Esophagus (tissue), 2 donors: Measurements from ENCODE around the gene SORCS2. TPM values are rescaled to one million over a fixed set of nuclear protein-coding genes. Genes with fewer than 3 reads are reported as not detected.

Experiments used
- H3K27ac ChIP-seq, 2 donors: one replicate each; pipeline ENCODE4 v1.5.1; 2013; ENCODE audit warnings: low read depth in 2 of 2, mild to moderate bottlenecking in 2 of 2, inconsistent platforms in 1 of 2, low read length in 1 of 2, moderate library complexity in 1 of 2
- H3K27me3 ChIP-seq, 2 donors: one replicate each; pipeline ENCODE4 v1.6.1; 2013; ENCODE audit warnings: low read length in 2 of 2, control low read depth in 1 of 2, mild to moderate bottlenecking in 1 of 2; ENCODE audit not compliant: insufficient read depth in 2 of 2, control insufficient read depth in 1 of 2
- H3K36me3 ChIP-seq, 2 donors: one replicate each; pipeline ENCODE4 v1.6.1; 2013; ENCODE audit warnings: low read length in 1 of 2; ENCODE audit not compliant: control insufficient read depth in 2 of 2, insufficient read depth in 2 of 2
- H3K4me1 ChIP-seq, 2 donors: one replicate each; pipeline ENCODE4 v1.6.1; 2013; ENCODE audit warnings: low read length in 1 of 2; ENCODE audit not compliant: control insufficient read depth in 2 of 2, insufficient read depth in 2 of 2
- H3K4me3 ChIP-seq, 2 donors: one replicate each; pipeline ENCODE4 v1.5.1; 2013; ENCODE audit warnings: low read length in 2 of 2, mild to moderate bottlenecking in 2 of 2, low read depth in 1 of 2, moderate library complexity in 1 of 2
- H3K9me3 ChIP-seq, 2 donors: one replicate each; pipeline ENCODE4 v1.6.1; 2013; ENCODE audit warnings: mild to moderate bottlenecking in 2 of 2, low read depth in 1 of 2, low read length in 1 of 2, moderate library complexity in 1 of 2; ENCODE audit not compliant: control insufficient read depth in 2 of 2, insufficient read depth in 1 of 2
- WGBS, 2 donors: extraction: QIAGEN DNeasy Blood & Tissue Kit; methylation state at CpG; one replicate each; pipeline ENCODE4 v1.1.7; 2013; 5-methylcytosine and 5-hydroxymethylcytosine counted together
- polyA plus RNA-seq, 2 donors: library from polyadenylated mRNA; stranded (reverse); fragments of 200-250 nt; gene quantifications; one replicate each; pipeline ENCODE4 v1.2.3, GENCODE V29; 2013
- donor health status: healthy with polysubstance abuse.
- donor health status: Bipolar disorder and iron deficiency.

SORCS2 gene
- polyA plus RNA-seq, 2 donors: 1.1 to 1.2 TPM

- Histone ChIP-seq H3K4me3 (no peak overlapping the region), H3K27ac (no peak overlapping the region), H3K4me1 (peaks cover 0 to 9% of the 10 kb centered on the region in 2 donors), H3K9me3 (no peaks in the 10 kb centered on the region), H3K36me3 (no peaks in the 10 kb centered on the region), H3K27me3 (no peaks in the 10 kb centered on the region)
- WGBS, 2 donors: 84 to 85% methylated on average over 15 of the region's 15 CpGs
Observed at GRCh38 chr4:7418131-7418943, 226.0 kb downstream of the SORCS2 start.

DNA sequence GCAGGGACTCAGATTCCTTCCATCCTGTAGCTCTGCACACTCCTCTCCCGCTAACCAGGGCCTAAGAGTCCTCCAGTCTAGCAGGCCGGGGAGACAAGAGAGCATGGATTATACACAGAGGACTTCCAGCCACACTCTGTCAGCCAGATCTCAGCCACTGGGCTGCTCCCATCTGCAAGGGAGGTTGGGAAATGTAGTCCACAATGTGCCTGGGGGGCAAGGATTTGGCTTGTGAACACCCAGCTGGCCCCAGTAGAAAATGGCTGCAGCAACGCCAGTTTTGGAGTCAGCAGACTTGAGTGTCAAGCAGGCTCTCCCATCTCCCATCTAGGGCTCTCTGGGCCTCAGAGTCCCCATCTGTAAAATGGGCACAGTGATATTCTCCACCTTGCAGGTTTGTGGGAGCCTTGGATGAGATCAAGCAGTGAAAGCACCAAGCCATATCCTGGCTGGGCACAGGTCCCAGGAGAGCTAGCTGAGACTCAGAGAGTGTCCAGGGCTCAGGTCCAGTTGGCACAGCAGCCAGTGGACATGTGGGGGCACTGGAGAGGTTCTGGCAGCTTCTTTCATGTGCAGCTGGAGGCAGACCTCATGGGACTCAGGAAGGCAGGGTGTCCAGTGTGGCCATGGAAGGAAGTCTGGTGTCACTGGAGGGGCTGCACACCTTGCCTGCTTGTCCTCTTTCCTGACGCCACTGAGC, 227.8 kb downstream of the SORCS2 start:
- no peak overlapping the region for H3K27ac ChIP-seq
- 42 to 49% methylated on average over 3 to 4 of the region's 4 CpGs for WGBS, 2 donors
- no peaks in the 10 kb centered on the region for H3K27me3 ChIP-seq
- H3K4me3 ChIP-seq: no peak overlapping the region
- H3K36me3 ChIP-seq: no peaks in the 10 kb centered on the region
- peaks cover 0 to 14% of the 10 kb centered on the region in 2 donors for H3K4me1 ChIP-seq
- H3K9me3 ChIP-seq: no peaks in the 10 kb centered on the region

DNA sequence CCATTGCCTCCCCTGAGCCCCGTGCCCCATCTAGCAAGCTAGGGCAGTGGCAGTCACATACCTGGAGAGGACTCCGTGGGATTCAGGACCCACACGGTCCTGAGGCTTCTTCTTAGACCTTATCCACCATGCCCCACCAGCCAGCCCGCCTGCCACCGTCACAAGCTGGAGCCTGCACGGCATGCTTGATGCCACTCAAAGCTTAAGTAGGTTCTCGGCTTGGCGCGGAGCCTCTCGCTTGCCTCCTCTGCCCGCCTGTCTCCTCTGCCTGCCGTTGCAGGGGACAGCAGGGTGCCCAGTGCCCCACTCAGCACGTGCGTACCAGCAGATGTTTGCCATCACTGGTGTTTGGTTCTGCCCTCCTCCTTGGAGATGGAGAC, 228.3 kb downstream of the SORCS2 start:
- WGBS, 2 donors: 45 to 46% methylated on average over 14 of the region's 14 CpGs
- H3K27me3 ChIP-seq: no peaks in the 10 kb centered on the region
- no peak overlapping the region for H3K4me3 ChIP-seq
- no peaks in the 10 kb centered on the region for H3K9me3 ChIP-seq
- no peak overlapping the region for H3K27ac ChIP-seq
- peaks cover 0 to 14% of the 10 kb centered on the region in 2 donors for H3K4me1 ChIP-seq
- H3K36me3 ChIP-seq: no peaks in the 10 kb centered on the region

GRCh38 chr4:7421356-7422150, 229.2 kb downstream of the SORCS2 start:
- no peaks in the 10 kb centered on the region for H3K9me3 ChIP-seq
- H3K27me3 ChIP-seq: no peaks in the 10 kb centered on the region
- 79 to 81% methylated on average over 24 of the region's 24 CpGs for WGBS, 2 donors
- H3K36me3 ChIP-seq: no peaks in the 10 kb centered on the region
- H3K27ac ChIP-seq: no peak overlapping the region
- no peak overlapping the region for H3K4me3 ChIP-seq
- H3K4me1 ChIP-seq: peaks cover 0 to 14% of the 10 kb centered on the region in 2 donors

GRCh38 chr4:7422151-7422897, 230.0 kb downstream of the SORCS2 start:
- no peak overlapping the region for H3K27ac ChIP-seq
- WGBS, 2 donors: 86 to 89% methylated on average over 19 of the region's 19 CpGs
- peaks cover 0 to 14% of the 10 kb centered on the region in 2 donors for H3K4me1 ChIP-seq
- no peaks in the 10 kb centered on the region for H3K36me3 ChIP-seq
- no peak overlapping the region for H3K4me3 ChIP-seq
- no peaks in the 10 kb centered on the region for H3K9me3 ChIP-seq
- H3K27me3 ChIP-seq: no peaks in the 10 kb centered on the region

GRCh38 chr4:7422898-7423180, 230.5 kb downstream of the SORCS2 start:
- Histone ChIP-seq H3K4me1 (peaks cover 0 to 14% of the 10 kb centered on the region in 2 donors), H3K9me3 (no peaks in the 10 kb centered on the region), H3K4me3 (no peak overlapping the region), H3K36me3 (no peaks in the 10 kb centered on the region), H3K27ac (no peak overlapping the region), H3K27me3 (no peaks in the 10 kb centered on the region)
- WGBS, 2 donors: 86 to 95% methylated on average over 9 of the region's 9 CpGs

GRCh38 chr4:7423391-7423790, 231.1 kb downstream of the SORCS2 start:
- Histone ChIP-seq H3K36me3 (no peaks in the 10 kb centered on the region), H3K4me1 (peaks cover 0 to 14% of the 10 kb centered on the region in 2 donors), H3K4me3 (no peak overlapping the region), H3K9me3 (no peaks in the 10 kb centered on the region), H3K27ac (no peak overlapping the region), H3K27me3 (no peaks in the 10 kb centered on the region)
- WGBS, 2 donors: 72 to 76% methylated on average over 5 of the region's 5 CpGs

DNA sequence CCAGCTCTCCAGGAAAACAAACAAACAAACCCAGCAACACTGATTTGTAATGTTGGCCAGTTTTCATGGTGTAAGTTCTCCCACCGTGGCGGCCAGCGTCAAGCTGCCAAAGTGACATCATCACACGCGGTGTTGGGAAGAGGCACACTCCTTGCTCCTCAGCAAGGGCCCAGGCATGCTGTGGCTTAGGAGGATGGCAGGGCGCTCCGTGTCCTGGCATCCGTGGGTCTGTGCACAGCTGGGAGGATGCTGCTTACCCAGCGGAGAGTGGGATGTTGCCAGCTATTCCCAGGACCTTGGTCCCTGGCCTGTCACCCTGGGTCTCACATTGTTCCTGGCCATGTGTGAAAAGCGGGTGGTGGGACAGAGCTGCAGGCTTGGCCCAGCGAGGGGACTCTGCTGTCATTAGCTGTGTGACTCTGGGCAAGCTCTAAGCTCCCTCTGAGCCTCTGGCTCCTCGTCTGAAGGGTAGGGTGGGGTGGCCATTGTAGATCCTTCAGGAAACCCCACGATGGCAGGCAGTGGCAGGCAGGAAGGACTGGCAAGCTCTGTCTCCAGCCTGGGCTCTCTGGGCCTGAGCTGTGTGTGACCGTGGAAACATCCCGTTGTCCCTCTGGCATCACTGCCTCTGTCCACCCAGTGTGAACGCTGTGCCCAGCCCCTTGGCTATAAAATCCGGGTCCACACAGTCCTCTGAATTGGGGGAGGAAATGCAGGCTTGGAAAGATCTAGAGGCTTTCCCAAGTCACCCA, 231.6 kb downstream of the SORCS2 start:
- Histone ChIP-seq H3K36me3 (no peaks in the 10 kb centered on the region), H3K27me3 (no peaks in the 10 kb centered on the region), H3K4me3 (no peak overlapping the region), H3K9me3 (no peaks in the 10 kb centered on the region), H3K27ac (peak overlapping the region in 1 of 2 donors; percentile 42), H3K4me1 (peaks cover 0 to 14% of the 10 kb centered on the region in 2 donors)
- WGBS, 2 donors: 69% methylated on average over 17 of the region's 17 CpGs
